ENCODE results near the gene WRAP53.

The WRAP53 gene

DNA sequence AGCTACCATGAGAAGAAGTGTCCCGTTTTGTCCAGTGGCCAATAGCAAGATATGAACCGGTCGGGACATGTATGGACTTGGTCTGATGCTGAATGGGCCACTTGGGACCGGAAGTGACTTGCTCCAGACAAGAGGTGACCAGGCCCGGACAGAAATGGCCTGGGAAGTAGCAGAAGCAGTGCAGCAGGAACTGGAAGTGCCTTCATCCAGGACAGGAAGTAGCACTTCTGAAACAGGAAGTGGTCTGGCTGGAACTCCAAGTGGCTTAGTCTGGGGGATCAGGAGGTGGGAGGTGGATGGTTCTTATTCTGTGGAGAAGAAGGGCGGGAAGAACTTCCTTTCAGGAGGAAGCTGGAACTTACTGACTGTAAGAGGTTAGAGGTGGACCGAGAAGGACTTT, 22.0 kb downstream of the WRAP53 start:
- no peak for DNase-seq

DNA sequence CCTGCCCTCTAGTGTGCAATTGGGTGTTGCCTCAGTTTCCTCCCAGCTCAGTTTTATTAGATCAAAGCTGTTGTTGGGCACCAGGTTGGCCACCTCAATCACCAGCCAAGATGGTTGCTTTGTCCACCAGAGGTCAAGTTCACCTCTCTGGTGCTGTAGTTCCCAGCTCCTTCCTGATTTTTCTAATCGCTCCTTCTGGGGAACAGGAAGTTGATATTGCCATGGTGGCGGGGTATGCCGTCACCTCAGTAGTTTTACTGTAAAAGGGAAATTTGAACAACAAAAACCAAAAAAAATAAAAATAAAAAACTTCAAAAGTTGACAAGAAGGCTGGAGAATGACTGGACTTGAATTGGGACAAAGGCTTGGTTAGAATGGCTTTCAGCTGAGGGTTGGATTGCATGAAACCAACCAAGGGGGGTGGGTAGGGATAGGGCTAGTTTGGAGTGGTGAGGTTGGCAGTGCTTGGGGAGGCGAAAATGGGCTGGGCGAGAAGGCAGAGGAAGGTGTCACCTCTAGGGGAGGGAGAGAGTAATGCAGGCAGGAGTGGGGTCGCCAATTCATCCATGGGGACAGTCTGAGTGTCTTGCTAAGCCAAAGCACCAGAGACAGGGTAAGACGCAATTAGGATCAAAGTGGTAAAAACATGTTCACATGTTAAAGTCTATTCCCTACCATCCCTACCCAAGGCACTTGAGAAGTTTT, 22.9 kb downstream of the WRAP53 start:
- DNase-seq, result no peak

DNA sequence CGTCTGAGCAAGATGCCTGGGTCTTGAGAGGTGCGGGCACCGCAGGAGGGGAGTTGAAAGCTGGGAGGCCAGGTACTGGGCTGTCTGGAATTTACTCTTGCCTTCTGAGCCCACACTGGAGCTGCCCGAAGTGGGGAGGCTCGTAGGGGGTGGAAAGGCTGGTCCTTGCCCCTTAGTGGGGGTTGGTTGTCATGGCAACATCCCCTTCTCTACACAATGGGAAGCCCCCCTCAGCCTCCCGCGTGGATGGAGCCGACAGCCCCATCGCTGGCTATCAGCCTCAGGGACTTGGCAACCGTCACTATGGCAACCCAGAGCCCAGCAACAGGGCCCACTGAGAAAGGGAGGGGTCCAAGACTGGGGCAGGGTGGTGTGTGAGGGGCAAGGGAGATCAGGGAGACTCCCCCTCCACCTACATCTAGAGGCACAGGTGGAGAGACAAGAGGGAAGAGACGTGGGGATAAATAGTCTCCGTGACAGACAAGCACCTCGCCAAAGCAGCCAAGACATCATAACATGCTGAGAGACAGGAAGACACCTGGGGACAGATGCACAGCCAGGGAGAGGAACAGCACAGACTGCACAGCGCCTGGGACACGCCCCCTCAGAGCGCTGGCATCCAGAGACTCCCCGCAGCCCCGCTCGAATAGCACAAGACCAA, 24.0 kb downstream of the WRAP53 start:
- DNase-seq, result no peak

DNA sequence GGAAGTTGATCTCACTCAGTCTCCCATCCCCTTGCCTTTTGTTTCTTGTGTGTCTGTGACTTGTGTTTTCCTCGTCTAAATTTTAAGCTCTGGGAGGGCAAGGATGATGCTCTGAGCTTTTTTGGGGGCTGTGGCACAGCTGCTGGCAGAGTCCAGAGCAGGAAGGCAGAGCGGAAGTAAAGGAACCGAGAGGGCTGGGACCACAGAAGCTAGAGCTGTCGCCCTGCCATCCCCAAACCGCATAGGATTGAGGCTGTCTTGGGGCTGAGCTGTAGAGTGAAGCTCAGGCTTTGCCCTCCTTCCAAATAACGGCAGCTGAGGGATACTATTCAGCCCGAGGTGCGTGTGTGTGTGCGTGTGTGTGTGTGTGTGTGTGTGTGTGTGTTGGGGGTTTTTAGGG, 25.5 kb downstream of the WRAP53 start:
- peak; percentile 31 for DNase-seq

DNA sequence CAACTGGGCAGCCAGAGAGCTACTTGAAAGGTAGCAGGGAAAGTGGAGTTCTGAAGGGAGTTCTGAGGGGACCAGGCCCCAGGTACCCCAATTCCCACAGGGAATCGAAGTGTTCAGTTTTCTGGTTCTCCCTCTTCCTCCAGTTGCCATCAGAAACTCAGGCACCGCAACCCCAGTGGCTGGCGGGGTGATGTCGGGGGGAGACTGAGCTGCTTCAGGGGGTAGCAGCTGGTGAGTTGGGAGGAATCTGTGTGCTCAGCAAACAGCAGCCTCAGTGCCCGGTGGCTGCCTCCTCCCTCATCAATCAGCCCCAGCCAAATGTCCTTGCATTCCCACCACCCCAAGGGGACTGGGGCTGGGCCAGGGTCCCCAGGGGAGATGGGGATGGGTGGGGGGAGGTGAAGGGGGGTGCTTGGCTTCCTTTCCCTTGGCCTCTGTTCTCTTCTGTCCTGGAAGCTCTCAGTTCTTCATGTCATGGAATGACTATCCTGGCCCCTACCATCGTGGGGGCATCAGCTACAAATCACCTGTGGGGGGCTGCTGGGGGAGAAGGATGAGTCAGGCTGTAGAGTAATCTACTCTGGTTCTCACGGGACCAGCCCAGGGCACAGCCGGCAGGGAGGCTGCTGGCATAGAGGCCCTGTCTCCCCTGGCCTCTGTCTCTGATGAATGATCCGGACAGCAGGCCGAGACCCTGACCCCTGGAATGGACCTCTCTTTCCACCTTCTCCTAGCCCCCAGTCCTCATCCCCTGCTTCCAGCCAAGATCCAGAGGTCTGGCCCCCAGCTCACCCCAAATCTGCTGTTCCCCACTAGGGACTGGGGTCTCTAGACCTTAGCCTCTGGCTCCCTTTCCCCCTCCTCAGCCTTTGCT, 26.7 kb downstream of the WRAP53 start:
- no peak for DNase-seq

DNA sequence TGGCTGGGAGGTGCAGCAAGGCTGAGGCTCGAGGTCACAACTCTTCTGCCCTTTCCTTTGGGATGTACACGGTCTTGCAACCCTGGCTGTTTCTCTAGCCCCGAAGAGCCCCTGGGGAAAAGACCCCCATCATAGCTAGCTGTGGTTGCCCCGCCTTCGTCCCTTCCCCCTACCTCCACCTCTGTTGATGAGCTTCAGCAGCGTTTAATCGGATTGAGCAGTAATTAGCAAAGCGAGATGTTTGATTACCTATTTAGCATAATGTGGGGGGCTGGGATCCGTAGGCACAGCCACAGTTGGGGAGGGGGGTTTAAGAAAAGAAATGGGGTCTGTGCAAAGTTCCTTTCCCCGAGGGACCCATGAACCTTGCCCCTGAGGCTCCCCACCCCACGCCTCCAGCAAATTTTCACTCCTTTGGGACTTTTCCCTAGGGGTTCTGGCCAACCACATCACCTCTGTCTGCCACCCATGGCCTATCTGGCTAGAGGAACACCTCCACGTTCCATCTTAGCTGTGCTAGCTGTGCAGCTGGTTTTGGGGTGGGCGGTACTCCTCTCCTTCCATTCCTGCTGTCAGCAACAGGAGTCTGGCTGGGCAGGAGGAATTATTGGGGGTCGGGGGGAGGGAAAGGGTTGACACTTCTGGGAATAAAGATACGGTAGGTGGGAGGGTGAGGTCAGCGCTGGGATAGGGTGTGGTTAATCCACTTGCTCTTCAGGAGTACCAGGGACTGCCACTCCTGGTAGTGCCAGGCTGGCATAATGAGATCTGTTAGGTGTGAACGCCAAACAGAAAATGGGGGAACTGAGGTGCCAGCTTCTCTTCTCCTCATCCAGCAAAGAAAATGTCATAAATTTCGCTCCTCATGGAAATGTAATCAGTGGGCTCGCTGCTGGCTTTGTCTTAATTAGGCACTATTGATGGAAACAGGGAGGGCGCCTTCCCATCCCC, 27.9 kb downstream of the WRAP53 start:
- DNase-seq, result no peak

DNA sequence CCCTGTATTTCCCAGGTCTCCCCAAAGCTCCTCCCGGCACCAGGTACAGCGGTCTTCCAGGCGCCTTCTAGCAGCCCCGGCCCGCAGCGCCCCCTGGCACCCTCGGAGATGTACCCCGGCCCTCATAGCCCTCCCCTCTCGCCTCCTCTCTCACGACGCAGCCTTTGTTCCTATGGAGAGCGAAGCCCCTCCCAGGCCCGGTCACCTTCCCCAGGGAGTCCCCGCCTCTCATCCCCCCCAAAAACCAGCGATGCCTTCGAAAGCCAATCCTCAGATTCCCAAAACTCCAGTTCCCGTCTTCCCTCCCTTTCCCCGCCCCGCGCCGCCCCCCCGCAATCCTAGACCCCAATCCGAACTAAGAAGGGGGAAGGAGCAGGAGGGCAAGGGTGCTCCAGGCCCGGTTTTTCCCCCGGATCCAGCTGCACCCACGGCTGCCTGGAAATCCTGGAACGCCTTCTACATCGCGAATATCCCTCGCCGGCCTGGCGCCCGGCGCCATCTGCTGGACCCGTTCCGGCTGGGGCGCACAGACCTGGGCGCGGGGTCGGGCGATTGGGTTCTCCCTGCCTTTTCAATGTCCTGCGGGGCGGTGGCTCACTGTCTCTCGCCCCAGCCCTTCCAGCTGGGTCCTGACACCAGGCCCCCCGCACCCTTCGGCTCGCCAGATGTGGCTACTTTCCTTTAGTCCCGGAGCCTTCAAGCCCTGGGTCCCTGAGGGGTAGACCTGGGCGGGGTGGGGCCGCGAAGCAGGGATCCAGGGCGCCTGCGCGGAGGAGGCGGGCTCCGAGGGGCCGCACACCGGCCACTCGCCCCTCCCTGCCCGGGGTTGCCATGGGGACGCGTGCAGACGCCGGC, 28.9 kb downstream of the WRAP53 start, which contains the start of gene DNAH2:
TSS of gene DNAH2 (plus strand) at position 844 of the 855 bp plus-strand sequence. CDS start 1,991 bp downstream, outside the sequence.
- peak; percentile 93 for DNase-seq

DNA sequence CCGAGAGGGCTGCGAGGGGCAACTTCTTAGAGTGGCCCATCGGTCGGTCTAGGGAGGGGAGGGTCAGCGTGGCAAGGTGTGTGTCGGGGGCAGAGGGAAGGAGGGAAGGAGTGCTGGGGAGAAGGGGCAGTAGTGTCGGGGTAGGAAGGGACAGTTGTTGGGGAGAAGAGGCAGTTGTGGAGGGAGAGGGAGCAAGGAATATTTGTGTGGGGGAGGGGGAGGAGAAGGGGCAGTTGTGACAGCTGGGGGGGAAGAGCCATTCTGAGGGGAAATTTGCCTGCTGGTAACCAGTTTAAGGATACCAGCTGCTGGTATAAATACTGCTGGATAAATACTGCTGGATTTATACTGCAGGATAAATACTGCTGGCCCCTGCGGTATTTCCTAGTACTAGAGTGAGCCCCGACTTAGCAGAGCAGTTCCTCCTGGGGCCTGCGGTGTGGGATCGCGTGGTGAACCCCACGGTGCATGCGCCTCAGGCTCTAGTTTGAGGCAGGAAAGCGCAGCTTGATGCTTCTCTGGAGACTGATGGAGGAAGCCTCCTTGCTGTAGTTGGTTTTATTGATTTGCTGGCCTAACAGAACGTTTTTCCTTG, 29.6 kb downstream of the WRAP53 start:
- peak; percentile 55 for DNase-seq

DNA sequence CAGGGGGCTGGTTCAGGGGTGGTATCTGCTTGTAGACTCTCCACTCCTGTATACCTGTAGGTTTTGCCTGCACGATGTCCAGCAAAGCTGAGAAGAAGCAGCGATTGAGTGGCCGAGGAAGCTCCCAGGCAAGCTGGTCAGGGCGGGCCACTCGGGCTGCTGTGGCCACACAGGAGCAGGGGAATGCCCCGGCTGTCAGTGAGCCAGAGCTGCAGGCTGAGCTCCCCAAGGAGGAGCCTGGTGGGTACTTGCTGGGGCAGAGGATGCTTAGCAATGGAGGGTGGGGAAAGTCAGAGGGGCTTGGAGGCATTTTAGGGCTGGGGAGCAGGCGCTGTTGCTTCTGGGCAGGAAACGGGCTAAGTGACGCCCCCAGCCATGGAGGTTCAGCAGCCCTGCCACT, 31.4 kb downstream of the WRAP53 start:
- no peak for DNase-seq

DNA sequence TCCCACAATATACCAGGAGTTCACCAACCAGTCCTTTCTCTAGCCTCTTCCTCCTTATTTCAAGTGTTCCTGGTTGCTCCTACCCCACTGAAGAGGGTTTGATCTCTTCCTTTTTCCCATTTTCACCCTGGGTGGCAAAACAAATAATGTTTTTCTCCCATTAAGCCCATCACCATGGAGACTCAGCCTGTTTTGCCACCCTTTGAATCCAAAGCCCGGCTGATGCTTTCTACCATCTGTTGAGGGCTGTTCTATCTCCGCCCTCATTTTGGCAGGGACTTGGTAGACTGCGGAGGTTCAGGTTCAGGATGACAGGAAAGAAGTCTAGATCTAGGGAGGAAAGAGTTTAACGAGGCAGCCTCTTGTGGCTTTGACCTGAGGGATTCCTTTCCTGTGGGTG, 31.8 kb downstream of the WRAP53 start:
- DNase-seq, result no peak

DNA sequence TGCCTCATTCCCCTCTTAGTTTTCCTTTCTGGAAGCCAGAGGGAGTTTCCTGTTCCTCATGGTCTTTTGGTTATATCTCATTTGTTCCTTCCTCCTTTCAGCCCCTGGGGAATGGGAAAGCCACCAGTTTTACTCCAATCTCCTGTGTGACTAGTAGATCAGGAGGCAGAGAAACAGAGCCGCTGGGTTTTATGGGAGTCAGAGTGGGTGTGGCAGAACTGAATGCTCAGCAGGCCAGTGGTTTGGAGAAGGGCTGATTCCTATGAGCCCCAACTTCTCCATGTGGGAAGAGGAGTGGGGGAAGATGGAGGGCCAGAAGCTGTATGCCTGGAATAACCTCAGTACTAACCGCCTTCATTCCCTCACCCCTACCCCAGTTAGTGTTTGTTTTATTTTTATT, 33.3 kb downstream of the WRAP53 start:
- no peak for DNase-seq

DNA sequence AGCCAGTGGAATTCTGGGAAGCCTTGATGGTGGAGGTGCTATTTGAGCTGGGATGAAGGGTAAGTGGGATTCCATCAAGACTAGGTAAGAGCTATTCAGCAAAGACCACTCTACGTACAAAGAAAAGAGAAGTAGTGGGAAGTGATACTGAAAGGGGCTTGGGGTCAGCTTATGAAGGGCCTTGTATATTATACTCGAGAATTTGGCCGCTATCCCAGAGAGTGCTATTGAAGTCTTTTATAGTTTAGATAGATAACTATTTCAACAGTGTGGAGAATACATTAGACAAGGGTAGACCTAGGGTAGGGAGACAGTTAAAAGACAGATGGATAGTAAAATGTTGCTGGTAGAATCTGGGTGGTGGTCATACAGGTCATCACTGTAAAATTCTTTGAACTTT, 39.6 kb downstream of the WRAP53 start:
- DNase-seq, result no peak

DNA sequence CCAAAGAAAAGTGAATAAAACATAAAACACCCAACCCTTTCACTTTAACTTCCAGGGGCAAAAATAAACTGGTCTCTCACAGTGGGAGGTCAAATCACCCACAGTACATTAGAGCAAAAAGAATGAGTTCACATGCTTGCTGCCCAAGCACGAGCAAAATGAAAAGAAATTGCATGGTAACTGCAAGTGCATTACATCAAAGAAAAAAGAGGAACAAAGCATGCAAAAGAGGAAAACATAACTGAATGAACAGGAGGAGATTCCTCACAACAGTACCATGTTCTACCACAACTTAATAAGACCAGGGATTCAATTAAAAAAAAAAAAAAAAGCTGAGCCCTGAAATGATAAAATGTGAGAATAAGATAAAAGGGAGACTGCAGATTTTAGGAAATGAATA, 41.5 kb downstream of the WRAP53 start:
- no peak for DNase-seq

DNA sequence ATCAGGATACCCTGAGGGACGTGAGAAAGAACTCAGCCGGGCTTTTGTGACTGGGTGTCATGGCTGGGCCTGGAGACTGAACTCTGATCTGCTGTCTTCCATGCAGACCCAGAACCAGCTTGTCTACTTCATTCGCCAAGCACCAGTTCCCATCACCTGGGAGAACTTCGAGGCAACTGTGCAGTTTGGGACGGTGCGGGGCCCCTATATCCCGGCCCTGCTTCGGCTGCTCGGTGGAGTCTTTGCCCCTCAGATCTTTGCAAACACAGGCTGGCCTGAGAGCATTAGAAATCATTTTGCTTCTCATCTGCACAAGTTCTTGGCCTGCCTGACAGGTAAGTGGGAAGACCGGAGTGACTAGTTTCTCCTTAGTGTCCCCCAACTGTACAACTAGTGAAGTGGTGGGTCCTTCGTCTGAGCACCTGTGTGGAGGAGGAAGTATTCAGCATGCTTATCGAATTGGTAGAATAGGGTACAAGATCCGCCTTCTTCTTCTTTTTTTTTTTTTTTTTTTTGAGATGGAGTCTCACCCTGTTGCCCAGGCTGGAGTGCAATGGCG, 44.8 kb downstream of the WRAP53 start:
- DNase-seq, result no peak

DNA sequence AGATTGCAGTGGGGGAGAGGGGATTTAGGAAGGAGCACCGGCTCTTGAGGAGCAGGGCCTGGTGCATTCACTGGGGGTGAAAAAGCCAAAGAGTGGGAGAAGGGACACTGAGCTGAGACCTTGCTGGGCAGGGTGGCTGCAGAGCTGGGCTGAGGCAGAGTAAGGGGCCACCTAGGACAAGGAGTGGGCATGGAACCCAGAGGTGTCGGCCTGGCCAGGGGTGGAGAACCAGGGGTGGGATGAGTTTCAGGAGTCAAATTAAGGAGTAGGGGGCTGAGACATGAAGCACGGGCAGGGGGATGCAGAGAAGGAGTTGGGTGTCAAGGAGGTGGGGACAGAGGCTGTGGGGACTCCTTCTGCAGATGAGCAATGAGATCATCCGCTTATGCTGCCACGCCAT, 49.3 kb downstream of the WRAP53 start:
- DNase-seq, result no peak

DNA sequence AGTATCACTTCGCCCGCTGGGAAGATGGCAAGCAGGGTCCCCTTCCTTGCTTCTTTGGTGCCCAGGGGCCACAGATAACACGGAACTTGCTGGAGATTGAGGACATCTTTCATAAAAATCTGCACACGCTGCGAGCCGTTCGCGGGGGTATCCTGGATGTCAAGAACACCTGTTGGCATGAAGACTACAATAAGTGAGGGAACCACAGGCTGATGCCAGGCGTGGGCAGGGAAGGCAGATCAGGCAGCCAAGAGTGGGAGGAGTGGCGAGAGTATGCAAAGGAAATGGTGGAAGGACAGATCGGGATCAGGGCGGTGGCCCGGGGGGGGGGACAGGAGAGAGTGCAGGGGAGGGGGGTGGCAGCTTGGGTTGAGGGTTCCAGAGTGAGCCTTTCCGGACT, 51.5 kb downstream of the WRAP53 start:
- no peak for DNase-seq

DNA sequence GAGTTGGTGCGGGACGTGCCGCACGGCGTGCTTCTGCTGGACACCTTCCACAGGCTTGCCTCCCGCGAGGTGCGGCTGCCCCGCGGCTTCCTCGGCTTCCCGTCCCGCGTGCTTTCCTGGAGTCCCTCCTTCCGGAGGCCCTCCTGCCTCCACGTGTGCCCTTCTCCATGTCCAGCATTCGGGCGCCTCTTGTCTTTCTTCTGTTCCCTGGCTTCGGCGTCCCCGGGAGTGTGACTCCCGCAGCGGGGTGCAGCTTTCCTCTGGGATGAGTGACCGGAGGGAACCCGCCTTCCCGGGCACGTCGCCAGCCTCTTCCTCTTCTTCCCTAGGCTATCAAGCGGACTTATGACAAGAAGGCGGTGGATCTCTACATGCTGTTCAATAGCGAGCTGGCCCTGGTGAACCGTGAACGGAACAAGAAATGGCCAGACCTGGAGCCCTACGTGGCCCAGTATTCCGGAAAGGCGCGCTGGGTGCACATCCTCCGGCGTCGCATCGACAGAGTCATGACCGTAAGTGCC, 52.3 kb downstream of the WRAP53 start:
- no peak for DNase-seq

DNA sequence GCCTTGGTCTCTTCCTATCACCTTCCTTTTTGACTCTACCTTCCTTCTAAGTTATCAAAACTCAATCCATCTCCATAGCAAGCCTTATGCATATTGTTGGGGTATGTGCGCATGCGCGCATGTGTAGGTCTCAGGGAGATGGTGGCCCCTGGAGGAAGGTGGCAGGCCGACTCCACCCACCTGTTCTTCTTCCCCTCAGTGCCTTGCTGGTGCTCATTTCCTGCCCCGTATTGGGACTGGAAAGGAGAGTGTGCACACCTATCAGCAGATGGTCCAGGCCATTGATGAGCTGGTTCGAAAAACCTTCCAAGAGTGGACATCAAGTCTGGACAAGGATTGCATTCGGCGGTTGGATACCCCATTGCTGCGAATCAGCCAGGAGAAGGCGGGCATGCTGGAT, 54.5 kb downstream of the WRAP53 start:
- DNase-seq, result no peak

DNA sequence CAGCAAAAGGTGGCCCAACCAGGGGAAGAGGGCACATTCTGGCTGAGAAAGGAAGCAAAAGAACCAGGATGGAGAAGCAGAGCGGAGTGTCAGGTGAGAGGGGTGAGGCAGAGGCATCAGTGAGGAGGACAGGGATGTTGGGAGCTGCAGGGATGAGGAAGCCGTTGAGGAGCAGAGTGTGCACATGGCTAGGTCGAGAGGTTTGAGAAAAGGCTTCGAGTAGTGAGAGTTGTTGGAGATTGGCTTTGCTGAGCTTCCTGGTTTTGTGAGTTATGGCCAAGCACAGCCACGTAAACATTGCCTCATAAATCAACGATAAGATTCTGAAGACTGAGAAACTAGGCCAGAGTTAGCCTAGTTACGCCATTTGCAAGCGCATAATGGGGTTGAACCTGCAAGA, 56.1 kb downstream of the WRAP53 start:
- no peak for DNase-seq

DNA sequence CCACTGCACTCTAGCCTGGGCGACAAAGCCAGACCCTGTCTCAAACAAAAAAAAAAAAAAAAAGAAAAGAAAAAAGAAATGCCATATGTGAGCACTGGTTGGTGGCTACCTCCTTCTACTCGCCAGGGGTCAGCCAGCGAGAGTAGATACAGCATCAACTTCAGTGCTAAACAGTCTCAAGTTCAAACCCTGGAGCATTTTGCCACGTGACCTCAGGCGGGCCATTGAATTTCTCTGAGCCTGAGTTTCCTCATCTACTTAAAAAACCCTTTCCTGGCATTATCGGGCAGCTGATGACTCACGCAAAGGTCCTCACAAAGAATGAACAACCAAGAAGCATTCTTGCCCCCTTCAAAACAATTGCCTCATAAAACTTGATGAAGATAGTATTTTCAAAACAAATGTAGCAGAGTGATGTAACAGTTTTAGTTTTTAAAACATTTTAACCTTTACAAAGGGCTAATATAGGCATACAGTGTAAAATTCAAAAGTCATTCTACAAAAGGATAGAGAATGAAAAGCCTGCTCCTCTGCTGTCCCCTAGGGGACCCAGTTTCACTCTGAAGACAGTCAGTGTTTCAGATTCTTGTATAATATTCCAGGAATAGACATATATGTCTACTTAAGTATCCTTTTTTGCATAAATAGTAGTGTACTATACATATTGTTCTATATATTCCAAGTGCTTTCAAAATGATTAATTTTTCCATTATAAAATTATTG, 57.6 kb downstream of the WRAP53 start:
- no peak for DNase-seq
